ENCODE results near the gene CPS1. TPM values are rescaled to one million over a fixed set of nuclear protein-coding genes. Genes with fewer than 3 reads are reported as not detected.

Gene CPS1
- total RNA-seq, result 5.3 and 30.0 TPM in 2 replicates

GRCh38 chr2:210556329-210556980 lies at the start of gene CPS1:
Gene CPS1 (plus strand): TSS chr2:210556599. CDS start chr2:210556734, 135 bp downstream.

Other genes starting within 250 kb of the CPS1 start
- gene MYL1, start 241.4 kb upstream of the CPS1 start, total RNA-seq, result not detected in 2 replicates
- 30.7 and 65.2 TPM in 2 replicates for gene LANCL1, start 79.8 kb upstream of the CPS1 start, total RNA-seq

All from smooth muscle cell of the pulmonary artery (primary cell).